Activated CD8-positive, alpha-beta memory T cell treated with anti-CD3 and anti-CD28 coated beads, Interleukin-2, amount 50 U/mL, for 4 hours (primary cell): Measurements from ENCODE around the gene C4A.
"Not testable (repeated sequence)": the region's sequence is repeated elsewhere in the genome, so short reads cannot be mapped to it uniquely, and the experiment has no call there.

Source experiments
- DNase-seq: peaks from one replicate; pipeline ENCODE4 v3.0.0-alpha.2; 2020

Gene C4A

DNA sequence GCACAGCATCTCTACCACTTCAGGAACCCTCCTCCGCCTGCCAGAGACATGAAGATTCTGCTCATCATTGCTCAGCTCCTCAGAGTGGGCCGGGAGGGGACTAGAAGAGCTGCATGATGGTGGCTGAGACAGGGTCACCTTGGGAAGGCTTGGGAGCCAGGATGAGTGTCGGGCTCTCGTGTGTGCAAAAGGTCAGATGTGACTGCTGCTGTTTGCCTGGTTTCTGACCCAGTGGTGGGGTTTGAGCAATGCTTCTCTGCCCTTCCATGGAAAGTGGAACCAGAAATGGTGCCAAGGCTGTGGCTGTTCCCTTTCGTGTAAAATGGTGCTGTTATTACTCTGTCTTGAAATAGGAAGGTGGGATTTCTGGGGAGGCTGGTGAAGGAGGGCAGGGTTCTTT lies 859 bp upstream of the C4A start:
- DNase-seq, result not testable (repeated sequence)

- not testable (repeated sequence) for DNase-seq
Measured at GRCh38 chr6:31989363-31989762, 7.5 kb downstream of the C4A start.

DNA sequence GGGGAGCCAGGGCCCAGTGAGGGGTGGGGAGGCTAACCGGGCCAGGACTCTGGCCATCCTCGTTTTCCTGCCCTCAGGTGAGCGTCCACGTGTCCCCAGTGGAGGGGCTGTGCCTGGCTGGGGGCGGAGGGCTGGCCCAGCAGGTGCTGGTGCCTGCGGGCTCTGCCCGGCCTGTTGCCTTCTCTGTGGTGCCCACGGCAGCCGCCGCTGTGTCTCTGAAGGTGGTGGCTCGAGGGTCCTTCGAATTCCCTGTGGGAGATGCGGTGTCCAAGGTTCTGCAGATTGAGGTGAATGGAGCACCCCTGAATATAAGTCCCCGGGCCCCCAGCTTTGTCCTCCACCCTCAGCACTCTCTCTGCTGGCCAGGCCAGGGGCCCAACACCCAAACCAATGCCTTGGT lies 12.6 kb downstream of the C4A start:
- not testable (repeated sequence) for DNase-seq

- not testable (repeated sequence) for DNase-seq
Measured at GRCh38 chr6:31996385-31996784, 14.5 kb downstream of the C4A start.

GRCh38 chr6:32002546-32003268 lies 20.9 kb downstream of the C4A start:
- not testable (repeated sequence) for DNase-seq

DNA sequence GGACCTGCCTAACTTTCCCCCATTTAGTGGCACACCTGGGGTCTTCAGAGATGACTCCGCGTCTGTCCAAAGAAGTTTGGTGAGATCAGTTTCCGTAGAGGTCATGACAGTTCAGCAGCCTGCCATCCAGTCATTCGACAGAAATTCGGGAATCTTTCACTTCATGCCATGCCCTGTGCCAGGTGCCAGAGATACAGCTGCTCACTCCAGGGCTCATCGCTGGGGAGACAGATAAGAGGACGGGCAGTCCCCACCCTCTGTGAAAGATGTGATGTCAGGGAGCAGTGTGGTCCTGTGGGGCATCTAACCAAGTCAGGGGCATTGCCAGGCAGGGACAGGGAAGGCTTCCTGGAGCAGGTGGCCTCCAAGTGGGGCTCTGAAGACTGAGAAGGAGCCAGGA lies 21.4 kb downstream of the C4A start:
- not testable (repeated sequence) for DNase-seq

DNA sequence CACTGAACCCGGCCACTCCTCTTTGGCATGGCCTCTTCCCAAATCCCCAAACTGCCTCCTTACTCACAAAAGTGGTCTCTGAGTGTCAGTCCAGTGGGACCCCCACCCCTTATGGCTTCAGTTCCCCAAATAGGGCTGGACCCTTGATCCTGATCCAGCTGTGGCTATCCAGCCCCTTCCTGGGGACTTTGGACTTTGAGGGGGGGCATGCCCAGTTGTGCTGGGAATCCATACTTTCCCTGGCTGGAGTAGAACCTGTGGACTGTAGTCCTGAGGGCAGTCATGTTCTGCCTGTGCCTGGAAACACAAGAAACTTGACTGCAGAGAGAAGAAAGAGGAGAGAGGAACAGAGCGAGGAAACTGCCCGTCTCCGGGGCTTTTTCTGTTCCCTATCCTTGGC lies 22.5 kb downstream of the C4A start:
- not testable (repeated sequence) for DNase-seq

- not testable (repeated sequence) for DNase-seq
Measured at GRCh38 chr6:32004864-32005537, 23.1 kb downstream of the C4A start.

DNA sequence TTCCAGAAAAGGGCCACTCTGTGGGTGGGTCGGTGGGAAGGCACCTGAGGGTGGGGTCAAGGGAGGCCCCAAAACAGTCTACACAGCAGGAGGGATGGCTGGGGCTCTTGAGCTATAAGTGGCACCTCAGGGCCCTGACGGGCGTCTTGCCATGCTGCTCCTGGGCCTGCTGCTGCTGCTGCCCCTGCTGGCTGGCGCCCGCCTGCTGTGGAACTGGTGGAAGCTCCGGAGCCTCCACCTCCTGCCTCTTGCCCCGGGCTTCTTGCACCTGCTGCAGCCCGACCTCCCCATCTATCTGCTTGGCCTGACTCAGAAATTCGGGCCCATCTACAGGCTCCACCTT lies 23.7 kb downstream of the C4A start:
- DNase-seq, result peak; percentile 4

GRCh38 chr6:32005991-32006529 lies 24.2 kb downstream of the C4A start:
- peak; percentile 4 for DNase-seq

- DNase-seq, result peak; percentile 2
Measured at GRCh38 chr6:32007086-32007485, 25.2 kb downstream of the C4A start.

DNA sequence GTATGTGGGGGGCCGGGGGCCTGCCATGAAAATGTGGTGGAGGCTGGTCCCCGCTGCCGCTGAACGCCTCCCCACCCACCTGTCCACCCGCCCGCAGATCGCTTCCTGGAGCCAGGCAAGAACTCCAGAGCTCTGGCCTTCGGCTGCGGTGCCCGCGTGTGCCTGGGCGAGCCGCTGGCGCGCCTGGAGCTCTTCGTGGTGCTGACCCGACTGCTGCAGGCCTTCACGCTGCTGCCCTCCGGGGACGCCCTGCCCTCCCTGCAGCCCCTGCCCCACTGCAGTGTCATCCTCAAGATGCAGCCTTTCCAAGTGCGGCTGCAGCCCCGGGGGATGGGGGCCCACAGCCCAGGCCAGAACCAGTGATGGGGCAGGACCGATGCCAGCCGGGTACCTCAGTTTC lies 26.2 kb downstream of the C4A start:
- not testable (repeated sequence) for DNase-seq

GRCh38 chr6:32008616-32009015 lies 26.8 kb downstream of the C4A start:
- DNase-seq, result peak; percentile 4

- not testable (repeated sequence) for DNase-seq
Measured at GRCh38 chr6:32009537-32009936, 27.7 kb downstream of the C4A start.

DNA sequence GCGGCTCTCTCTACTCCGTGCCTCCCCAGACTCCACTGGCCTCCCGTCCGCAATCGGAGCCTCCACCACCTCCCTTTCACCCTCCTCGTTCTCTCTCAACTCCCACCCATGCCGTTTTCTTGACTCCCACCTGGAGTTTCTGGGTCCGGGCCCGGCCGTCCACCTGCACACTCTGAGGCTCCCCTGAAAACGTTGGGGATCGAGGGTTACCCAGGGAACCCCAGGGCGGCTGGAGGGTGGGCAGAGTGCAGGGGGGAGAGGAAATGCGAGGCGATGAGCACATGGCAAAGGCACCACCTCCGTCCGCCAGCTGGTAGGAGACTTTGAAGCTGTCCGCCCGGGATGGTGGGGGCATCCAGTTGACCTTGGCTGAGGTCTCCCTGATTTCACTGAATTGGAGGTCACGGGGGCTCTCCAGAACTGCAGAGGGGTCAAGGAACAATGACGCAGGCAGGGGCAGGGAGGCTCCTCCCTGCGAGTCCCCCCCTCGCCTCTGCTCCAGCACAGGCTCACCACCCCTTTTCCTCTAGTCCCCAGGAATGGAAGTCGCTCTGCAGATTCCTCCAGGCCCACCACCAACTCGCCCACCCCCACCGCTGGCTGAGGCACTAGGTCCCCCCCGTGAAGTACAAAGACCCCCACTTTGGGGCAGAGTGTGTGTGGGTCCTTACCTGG lies 29.1 kb downstream of the C4A start:
- DNase-seq, result peak; percentile 5

GRCh38 chr6:32012941-32013617 lies 31.2 kb downstream of the C4A start:
- not testable (repeated sequence) for DNase-seq

DNA sequence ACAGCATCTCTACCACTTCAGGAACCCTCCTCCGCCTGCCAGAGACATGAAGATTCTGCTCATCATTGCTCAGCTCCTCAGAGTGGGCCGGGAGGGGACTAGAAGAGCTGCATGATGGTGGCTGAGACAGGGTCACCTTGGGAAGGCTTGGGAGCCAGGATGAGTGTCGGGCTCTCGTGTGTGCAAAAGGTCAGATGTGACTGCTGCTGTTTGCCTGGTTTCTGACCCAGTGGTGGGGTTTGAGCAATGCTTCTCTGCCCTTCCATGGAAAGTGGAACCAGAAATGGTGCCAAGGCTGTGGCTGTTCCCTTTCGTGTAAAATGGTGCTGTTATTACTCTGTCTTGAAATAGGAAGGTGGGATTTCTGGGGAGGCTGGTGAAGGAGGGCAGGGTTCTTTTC lies 31.9 kb downstream of the C4A start:
- not testable (repeated sequence) for DNase-seq

DNA sequence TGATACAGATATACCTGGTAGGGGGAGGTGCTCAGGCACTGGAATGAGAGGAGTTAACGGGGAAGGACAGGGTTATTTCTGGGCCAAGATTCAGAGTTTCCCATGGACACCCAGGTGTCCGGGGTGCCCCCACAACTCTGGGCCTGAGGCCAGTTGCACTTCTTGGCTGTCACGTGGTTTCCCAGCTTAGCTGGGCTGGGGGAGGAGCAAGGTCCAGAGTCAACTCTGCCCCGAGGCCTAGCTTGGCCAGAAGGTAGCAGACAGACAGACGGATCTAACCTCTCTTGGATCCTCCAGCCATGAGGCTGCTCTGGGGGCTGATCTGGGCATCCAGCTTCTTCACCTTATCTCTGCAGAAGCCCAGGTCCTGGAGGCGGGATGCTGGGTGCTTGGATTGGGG lies 32.7 kb downstream of the C4A start, which contains the start of gene C4B:
C4B (plus strand) TSS at position 249 of the 400 bp plus-strand sequence; CDS start at position 300, 51 bp downstream.
- not testable (repeated sequence) for DNase-seq

- DNase-seq, result not testable (repeated sequence)
Measured at GRCh38 chr6:32022100-32022499, 40.2 kb downstream of the C4A start.

DNA sequence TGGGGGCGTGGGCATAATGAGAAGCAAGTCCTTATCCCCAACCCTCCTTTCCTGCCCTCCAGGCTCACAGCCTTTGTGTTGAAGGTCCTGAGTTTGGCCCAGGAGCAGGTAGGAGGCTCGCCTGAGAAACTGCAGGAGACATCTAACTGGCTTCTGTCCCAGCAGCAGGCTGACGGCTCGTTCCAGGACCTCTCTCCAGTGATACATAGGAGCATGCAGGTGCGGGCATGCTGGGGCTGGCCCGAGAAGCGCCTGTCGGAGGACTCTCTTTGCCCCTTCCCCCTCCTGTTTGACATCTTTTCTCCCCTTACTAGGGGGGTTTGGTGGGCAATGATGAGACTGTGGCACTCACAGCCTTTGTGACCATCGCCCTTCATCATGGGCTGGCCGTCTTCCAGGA lies 46.8 kb downstream of the C4A start:
- not testable (repeated sequence) for DNase-seq

GRCh38 chr6:32029553-32029952 lies 47.7 kb downstream of the C4A start:
- not testable (repeated sequence) for DNase-seq

DNA sequence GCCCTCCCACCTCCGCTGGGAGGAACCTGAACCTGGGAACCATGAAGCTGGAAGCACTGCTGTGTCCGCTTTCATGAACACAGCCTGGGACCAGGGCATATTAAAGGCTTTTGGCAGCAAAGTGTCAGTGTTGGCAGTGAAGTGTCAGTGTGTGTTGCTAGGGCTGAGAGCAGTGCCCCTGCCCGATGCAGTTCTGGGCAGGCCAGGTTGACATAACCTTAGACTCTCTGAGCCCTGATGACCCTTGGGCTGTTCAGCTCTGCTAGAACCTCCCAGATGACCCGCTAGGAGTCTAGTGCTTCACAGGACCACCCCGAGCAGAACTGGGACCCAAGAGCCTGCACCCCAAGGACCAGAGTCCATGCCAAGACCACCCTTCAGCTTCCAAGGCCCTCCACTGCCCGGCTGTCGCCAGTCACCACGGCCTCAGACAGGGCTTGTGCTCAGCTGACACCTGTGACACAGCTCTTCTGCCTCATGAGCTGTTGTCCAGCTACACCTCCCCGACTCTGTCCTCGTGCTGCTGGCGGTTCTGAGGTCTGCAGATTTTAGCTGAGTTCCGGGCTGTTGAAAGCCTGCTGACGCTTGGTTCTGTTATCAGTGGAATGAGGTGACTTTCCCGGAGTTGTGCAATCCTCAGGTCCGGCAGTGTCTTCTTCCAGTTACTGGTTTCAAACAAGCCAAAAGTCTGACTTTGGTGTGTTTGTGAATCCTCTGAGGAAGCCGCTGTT lies 53.6 kb downstream of the C4A start:
- DNase-seq, result not testable (repeated sequence)
